ENCODE measurements around the gene SHQ1. TPM values are rescaled to one million over a fixed set of nuclear protein-coding genes. Genes with fewer than 3 reads are reported as not detected.

The SHQ1 gene
- total RNA-seq, 2 donors from 2014 or later: 16.5 to 19.5 TPM

GRCh38 chr3:72810063-72810462 is 38.2 kb downstream of the SHQ1 start:
- Histone ChIP-seq H3K4me3 (no peak overlapping the region), H3K27me3 (no peaks in the 10 kb centered on the region), H3K4me1 (peaks cover 0 to 5% of the 10 kb centered on the region in 2 donors), H3K9me3 (no peaks in the 10 kb centered on the region), H3K36me3 (no peaks in the 10 kb centered on the region), H3K27ac (no peak overlapping the region)
- no peak for DNase-seq (ENCODE audit: low spot score)
- TF ChIP-seq CTCF (IDR thresholded peaks at IDR 0.05): no peak

GRCh38 chr3:72804361-72804760 is 43.9 kb downstream of the SHQ1 start:
- H3K9me3 ChIP-seq: no peaks in the 10 kb centered on the region
- H3K36me3 ChIP-seq: no peaks in the 10 kb centered on the region
- H3K4me1 ChIP-seq: peaks cover 0 to 5% of the 10 kb centered on the region in 2 donors
- no peak overlapping the region for H3K27ac ChIP-seq
- H3K4me3 ChIP-seq: no peak overlapping the region
- no peaks in the 10 kb centered on the region for H3K27me3 ChIP-seq
- no peak for TF ChIP-seq CTCF (IDR thresholded peaks at IDR 0.05)
- no peak for DNase-seq (ENCODE audit: low spot score)

GRCh38 chr3:72803573-72803972 is 44.7 kb downstream of the SHQ1 start:
- Histone ChIP-seq H3K36me3 (no peaks in the 10 kb centered on the region), H3K27ac (no peak overlapping the region), H3K9me3 (no peaks in the 10 kb centered on the region), H3K27me3 (no peaks in the 10 kb centered on the region), H3K4me1 (peaks cover 0 to 5% of the 10 kb centered on the region in 2 donors), H3K4me3 (no peak overlapping the region)
- TF ChIP-seq CTCF (IDR thresholded peaks at IDR 0.05): no peak
- no peak for DNase-seq (ENCODE audit: low spot score)

GRCh38 chr3:72802001-72802400 is 46.2 kb downstream of the SHQ1 start:
- DNase-seq (ENCODE audit: low spot score): no peak
- Histone ChIP-seq H3K36me3 (no peaks in the 10 kb centered on the region), H3K9me3 (no peaks in the 10 kb centered on the region), H3K4me1 (peaks cover 0 to 20% of the 10 kb centered on the region in 2 donors), H3K4me3 (no peak overlapping the region), H3K27me3 (no peaks in the 10 kb centered on the region), H3K27ac (no peak overlapping the region)
- no peak for TF ChIP-seq CTCF (IDR thresholded peaks at IDR 0.05)

- Histone ChIP-seq H3K27me3 (no peaks in the 10 kb centered on the region), H3K27ac (no peak overlapping the region), H3K4me3 (no peak overlapping the region), H3K4me1 (peaks cover 0 to 15% of the 10 kb centered on the region in 2 donors), H3K36me3 (no peaks in the 10 kb centered on the region), H3K9me3 (no peaks in the 10 kb centered on the region)
- no peak for DNase-seq (ENCODE audit: low spot score)
- TF ChIP-seq CTCF (IDR thresholded peaks at IDR 0.05): no peak
These were observed 47.4 kb downstream of the SHQ1 start for GRCh38 chr3:72800869-72801268.

- Histone ChIP-seq H3K27me3 (no peaks in the 10 kb centered on the region), H3K4me3 (no peak overlapping the region), H3K36me3 (no peaks in the 10 kb centered on the region), H3K27ac (peak overlapping the region in 1 of 2 donors; percentile 65), H3K9me3 (no peaks in the 10 kb centered on the region), H3K4me1 (peaks cover 0 to 15% of the 10 kb centered on the region in 2 donors)
- no peak for TF ChIP-seq CTCF (IDR thresholded peaks at IDR 0.05)
- no peak for DNase-seq (ENCODE audit: low spot score)
These were observed 49.6 kb downstream of the SHQ1 start for GRCh38 chr3:72798552-72799195.

Measured in right atrium auricular region (tissue), 2 donors.